ENCODE results near the gene TESPA1.

GRCh38 chr12:54983536-54984101, 943 bp downstream of the TESPA1 start:
- TF ChIP-seq GATA3 (IDR thresholded peaks at IDR 0.05; ENCODE audit: low read depth, low read length) (no peak), GATA2 (IDR thresholded peaks at IDR 0.05; ENCODE audit: low read depth, low read length) (no peak)
